Measurements from ENCODE around the gene PRKCA.

PRKCA gene

DNA sequence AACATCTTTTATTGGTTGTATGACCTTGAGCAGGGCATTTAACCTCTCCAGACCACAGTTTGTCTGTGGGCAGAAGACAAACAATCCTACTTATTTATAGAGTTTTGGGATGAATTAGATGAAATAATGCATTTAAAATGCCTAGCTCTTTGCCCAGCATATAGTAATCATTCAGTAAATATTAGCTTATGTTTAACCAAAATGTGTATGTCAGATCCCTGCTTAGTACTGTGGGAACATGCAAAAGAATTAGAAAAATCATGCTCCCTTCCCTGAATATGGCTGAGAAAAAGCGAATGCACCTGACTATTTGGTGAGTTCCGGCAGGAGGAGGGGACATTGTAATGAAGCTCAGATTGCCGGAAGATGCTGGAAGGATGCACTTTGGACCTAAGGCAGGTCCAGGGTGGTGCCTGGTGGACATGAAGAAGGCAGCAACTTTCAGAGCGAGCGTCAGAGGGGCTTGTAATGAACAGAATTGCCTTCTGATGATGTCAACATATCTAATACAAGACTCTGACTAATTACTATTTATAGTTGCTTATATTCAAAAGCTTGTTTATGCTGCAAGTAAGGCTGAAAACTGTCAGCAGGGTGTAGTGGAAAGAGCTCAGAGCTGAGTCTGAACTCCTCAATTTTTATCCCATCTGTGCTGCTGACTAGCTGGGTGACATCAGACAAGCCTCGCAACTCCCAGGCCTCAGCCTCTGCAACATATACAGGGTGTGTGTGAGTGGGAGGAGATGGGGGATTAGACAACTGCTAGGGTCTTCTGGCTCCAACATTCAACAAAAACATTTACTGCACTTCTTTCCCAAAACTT lies 221.2 kb downstream of the PRKCA start:
- DNase-seq, result peak; percentile 23

DNA sequence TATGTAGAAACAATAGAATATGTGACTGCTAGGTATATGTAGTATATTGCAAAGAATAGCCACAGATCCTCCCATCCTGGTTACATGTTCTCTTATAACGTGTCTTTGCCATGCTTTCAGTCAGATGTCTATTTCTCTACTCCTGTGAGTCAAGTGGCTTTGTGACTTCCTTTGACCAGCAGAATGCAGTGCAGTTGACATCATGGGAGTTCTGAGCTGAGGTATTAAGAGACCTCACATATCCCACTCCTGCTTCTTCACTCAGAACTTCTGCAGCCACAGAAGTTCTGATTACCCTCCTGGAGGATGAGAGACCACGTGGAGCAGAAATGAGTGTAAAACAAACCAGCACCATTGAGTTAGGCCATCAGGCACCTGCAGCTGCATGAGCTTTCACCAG lies 222.5 kb downstream of the PRKCA start:
- DNase-seq, result no peak

DNA sequence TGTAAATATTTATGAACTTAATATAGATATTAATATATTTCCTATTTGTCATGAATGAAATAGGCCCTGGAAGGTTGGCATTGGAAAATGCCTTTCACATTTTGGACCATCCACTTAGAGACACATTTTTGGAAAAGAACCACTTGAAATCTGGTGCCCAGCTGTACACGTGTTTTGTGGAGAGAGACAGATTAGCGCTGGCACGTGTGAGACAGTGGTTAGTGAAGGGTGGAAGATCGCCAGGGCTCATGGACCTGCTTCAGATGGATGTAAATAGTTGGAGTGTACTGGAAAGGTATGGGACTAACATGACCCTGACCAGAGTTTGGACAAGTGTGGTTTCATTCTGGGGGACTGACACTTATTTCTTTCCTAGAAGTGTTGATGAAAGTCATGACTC lies 222.9 kb downstream of the PRKCA start:
- DNase-seq, result no peak

DNA sequence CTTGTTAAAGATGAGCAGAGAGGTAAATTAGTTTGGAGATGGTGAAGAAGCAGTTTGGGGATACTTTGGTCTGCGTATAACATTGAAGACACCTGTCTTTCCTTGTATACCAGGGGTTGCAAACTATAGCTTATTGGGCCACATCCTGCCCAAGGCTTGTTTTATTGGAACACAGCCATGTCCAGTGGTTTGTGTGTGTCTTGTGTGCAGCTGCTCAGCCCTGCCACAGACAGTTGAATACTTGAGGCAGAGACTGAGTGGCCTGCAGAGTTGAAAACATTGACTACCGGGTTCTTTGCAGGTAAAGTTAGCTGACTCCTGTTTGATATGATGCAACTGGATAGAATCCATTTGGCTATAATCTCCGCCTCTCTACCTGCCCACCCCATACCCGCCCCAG lies 224.4 kb downstream of the PRKCA start:
- DNase-seq, result peak; percentile 77

DNA sequence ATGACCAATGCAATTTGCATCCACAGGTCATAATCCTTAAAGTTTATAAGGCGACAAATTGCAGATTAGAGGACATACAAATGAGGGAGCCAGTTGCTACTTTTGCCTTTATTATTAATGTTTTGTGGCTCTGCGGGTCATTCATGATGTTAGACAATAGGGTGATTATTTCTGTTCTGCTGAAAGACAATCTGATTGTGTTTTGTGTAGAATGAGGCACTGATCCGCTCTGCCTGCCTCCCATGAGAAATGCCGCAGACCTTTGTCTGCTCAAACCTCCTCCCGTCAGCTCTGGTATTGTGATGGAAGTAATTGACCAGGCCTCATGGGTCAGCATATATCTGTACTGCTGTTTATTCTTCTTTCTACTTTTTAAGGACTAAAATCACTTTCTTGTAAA lies 224.9 kb downstream of the PRKCA start:
- no peak for DNase-seq

DNA sequence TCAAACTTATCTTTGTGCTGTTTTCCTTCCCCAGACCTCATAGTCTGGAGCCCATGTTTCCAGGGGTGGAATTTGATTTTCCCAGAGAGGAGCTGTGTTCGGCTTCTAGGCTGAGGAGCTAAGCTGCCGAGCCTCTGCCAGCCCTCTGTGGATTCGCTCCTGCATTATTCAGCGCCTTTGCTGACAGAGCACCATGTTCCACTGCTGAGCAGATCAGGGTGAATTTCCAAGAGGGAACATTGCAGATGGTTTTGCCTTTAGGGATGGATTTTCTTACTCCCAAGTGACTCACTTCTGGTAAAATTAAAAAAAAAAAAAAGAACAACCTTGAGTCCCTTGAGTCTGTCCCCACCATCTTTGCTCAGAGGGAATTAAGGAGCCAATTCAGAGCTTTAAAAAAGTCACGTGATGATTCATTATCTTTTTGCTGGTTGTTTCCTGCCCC lies 229.5 kb downstream of the PRKCA start:
- no peak for DNase-seq

DNA sequence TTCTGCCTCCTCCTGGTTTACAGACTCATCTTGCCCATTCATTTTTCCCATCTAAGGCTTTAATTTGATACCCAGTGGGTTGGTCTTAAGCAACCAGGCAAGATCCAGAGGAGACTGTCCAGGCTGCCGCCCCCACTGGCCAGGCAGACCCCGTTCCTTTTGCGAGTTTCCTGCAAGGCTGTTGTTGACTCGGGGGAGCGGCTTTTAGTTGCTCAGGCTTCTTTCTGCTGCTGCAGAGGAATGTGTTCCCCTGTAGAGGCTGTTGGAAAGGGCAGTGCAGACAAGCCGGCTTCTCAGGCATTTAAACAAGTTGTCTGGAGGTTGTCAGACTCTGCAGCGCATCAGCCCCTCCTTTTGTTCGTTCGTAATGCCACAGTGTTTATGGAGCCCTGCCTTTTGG lies 231.2 kb downstream of the PRKCA start:
- no peak for DNase-seq

DNA sequence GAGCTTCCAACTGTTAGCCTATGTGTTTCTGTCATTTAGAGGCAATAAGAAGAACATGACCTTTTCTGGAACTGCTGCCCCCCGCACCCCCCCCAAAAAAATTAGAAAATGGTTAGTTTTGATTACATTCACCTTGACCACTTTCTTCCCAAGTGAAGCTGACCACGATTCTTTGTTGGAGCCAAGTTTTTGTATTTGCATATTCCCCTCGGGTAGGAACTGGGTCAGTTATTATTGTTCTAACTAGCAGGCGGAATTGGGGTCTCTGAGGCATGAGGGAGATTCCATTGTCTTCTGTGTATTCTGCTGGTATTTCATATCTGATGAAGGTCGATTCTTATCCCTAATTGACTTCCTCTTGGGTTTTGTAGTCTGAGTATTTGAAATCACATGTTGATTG lies 231.6 kb downstream of the PRKCA start:
- no peak for DNase-seq

DNA sequence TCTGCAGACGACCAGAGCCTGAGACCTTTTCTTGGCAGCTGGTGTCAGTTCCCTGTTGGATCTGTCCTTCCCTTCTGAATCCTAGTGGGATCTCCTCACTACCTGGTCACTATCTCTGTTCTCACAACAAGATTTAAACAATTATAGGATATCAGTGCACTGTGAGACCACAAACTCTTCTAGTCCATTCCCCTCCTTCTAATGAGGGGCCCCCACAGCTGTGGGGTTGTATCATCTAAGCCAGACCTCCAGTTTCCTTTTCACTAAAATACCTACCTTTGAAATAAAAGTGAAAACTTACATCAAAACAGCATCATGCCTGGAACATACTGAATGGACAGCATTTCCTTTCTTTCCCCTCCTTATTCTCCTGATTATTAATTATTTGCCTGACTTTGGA lies 233.2 kb downstream of the PRKCA start:
- no peak for DNase-seq

DNA sequence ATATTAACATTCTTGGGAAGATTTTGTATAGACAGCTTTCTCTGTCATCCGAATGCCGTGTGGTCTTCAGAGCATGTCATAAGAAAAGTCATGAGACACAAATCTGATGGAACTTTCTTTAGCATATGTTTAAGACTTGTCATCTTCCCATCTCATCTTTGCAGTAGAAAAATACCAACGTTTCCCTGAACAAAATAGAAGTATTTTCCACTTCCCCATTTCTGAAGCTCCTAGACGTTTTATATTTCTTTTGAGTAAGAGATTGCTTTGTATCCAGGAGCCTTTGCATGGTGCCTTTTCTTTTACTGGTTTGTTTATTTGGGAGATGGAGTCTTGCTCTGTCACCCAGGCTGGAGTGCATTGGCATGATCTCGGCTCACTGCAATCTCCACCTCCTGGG lies 235.1 kb downstream of the PRKCA start:
- DNase-seq, result no peak

DNA sequence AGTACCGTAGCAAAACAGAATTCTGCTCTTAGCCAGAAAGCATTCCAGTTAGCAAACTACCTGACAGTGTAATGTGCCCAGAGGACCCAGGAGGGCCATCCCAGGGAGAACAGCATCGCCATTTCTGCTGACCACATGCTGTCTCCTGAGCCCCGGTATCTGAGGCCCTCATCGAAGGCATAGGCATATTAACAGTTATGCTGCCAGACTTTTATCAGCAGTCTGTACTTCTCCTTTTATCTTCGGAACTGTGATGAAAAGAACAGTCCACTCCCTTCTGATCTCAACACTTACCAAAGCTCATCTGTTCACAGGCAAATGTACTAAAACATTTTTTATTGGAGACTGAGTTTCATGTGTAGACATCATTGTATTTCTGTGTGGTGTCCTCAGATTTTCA lies 236.4 kb downstream of the PRKCA start:
- DNase-seq, result no peak

DNA sequence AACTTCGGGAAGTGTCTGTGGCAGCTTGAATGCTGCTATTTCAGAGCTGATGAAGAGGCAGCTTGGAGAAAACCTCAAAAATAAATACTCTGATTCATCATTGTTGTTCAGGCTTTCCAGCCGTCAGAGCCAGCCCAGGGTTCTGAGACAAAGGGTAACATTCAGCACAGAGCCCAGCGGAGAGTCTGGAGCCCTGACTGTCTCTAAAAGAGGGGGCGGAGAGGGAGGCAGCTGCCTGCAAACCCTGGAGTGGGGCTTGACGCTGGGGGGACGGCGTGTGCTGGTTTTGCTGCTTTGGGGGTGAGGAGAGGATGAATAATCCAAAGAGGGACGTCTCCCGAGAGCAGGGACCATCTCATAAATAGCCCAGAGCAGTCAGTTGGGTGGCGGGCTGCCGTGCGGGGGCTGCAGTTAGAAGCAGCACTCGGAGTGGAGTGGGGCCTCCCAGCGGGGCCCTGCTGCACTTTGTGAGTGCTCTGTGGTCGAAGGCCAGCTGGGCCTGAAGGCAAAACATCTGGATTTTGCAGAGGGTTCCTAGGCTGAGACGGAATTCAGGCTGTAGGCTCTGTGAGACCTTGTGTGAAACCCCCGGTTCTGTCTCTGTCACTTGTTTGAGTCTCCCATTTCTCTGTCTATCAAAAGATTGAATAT lies 237.8 kb downstream of the PRKCA start:
- DNase-seq, result no peak

DNA sequence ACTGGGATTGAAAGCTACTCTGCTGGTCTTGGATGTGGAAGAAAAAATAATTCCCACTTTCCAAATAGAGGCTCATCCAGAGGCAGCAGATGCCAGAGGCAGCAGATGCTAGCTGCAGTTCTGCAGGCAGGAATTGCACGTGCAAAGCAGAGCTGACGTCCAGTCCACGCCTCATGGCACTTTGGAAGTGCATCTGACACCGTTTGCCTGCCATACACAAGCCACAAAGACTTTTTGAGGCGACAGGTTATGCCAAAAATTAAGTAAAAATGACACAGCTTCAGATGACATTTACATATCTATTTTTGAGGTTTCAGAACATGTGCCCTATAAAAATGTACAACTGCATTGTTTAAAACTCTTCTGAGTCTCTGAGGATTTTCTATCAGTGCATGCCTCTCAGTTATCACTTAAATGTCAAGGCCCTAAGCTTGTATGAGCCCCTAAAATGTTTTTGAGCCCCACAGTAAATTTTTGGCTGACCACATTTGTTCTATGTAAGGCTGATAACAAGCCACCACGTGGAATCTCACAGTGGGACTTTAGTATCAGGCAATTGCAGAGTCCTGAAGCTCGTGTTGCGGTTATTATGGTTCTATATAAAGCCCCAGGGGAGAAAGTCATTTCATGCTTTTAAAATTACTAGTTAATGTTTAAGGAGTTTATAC lies 239.2 kb downstream of the PRKCA start:
- DNase-seq, result peak; percentile 47

DNA sequence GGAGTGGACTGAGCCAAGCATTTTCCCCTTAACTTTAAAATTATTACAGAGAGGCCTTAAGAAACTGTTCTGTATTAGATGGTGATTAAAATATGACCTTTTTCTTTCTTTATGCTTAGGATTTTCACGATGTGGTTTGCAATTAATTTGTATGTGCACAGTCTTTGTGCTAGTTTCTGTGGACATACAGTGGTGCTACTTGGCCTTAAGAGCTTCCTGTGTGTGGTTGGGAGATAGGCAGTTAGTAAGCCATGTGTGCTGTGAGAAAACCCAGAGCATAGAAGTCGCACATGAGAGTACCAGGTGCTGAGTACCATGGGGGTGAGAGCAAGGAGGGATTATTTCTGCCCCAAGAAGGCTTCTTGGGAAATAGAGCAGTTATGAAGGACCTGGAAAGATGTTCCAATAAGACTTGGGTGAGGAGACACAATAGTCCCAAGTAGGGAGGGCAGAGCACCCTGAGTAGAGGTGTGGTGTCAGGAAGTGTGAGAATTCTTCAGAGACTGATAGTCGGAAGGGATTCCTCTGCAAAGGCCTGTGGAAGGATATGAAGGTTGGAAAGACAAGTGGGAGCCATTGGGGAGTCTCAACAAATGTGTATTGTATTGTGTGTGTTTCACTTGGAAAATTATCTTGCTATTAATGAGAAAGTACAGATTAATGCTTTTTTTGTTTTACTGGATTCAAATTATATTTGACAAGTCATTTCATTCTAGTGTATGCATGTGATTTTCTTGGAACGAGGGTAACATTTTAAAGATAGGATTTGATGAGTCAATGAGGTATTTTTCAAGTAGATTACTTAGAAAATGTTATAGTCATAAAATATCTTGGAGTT lies 239.9 kb downstream of the PRKCA start:
- peak; percentile 40 for DNase-seq

DNA sequence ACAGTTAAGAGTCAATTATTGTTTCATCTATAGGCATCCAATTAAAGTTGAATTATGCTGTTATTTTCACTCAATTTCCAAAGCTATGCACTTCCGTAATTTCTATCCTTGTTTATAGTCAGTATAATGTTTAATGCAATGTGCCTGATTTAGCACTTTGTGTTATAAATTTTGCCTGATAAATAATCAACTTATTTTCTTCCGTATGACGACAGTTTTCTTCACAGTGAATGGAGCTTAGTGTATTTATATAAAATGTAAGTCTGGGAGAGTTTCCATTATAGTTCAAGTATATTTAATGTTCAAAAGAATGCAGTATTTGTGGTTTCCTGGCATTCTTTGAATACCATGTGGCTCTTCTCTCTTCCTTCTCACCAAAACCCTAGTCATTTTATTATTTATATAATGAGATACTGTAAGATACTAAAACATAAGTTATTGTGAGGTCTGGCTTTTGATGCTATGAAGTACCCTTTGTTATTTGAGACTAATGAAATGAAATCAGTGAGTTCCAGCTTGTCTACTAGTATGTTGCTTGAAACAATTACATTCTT lies 240.6 kb downstream of the PRKCA start:
- no peak for DNase-seq

DNA sequence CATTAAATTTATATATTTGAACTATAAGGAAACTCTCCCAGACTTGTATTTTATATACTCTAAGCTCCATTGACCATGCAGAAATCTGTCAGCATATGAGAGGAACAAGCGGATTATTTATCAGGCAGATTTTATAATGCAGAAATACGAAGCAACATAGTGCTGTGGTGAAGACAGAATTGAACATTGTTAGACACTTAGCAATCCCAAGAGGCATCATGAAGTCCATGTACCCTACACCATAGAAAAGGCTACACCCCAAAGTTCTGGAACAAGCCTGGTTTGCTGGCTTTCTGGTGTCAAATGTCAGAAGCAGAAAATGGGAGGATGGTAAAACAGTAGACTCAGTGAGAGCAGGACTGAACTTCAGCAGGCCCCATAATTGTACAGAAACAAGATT lies 241.1 kb downstream of the PRKCA start:
- no peak for DNase-seq

DNA sequence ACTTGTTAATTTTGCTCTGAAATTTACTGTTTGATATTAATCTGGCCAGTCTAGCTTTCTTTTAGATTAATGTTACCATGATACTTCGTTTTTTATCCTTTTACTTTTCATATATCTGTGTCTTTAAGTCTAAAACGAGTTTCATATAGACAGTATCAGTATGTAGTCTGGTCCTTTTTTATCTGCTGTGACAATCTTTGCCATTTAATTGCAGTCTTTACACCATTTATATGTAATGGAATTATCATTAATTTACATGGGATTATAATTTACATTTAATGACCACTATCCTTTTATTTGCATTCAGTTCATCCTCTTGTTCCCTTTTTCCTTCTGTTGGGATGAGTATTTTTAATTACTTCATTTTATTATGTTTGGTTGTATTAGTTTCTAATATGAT lies 243.5 kb downstream of the PRKCA start:
- no peak for DNase-seq

DNA sequence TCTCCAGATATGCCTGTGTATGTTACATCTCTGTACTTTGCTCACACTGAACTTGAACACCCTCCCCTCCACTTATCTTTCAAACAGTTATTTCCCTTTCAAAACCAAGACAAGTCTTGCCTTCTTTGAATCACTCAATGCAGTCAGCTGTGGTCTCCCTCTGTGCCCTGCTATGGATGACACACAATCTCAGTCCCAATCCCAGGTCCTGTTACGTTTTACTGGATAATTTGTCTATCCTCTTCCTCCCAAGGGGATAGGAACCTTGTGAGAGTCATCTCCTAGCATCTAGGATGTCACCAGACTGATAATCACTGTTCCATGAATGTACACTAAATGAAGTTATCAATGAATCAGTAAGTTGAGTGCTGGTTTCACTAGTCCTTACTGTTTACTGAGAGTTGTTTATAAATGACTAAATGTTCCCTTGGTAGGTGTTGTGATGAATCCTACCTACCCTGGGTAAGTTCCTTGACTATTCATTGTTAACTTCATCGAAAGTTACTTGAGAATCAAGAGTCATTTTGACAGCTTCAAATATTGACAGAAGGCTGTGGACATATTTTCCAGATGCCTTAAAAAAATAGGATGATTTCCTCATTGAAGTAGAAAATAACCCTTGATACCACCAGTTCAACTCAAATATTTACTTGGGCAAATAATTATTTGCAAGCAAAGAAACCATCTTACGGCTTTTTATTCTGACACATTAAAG lies 244.9 kb downstream of the PRKCA start:
- no peak for DNase-seq

DNA sequence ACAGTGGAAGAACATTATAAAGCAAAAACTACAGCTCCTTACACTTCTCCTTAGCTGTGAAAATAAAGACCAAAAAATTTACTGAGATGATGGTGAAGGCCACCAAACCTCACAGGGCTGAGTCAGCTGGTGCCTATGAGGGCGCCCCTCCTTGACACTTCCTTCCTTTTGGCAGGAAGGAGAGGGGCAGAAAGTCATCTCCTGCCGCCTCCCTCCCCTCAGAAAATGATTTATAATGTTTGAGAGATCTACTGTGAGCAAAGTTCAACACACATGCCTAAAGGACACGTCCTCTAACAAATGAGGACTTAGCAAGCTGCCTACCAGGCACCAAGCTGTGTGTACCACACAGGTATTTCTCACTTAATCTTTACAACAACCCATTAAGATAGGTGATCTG lies 245.7 kb downstream of the PRKCA start:
- no peak for DNase-seq

DNA sequence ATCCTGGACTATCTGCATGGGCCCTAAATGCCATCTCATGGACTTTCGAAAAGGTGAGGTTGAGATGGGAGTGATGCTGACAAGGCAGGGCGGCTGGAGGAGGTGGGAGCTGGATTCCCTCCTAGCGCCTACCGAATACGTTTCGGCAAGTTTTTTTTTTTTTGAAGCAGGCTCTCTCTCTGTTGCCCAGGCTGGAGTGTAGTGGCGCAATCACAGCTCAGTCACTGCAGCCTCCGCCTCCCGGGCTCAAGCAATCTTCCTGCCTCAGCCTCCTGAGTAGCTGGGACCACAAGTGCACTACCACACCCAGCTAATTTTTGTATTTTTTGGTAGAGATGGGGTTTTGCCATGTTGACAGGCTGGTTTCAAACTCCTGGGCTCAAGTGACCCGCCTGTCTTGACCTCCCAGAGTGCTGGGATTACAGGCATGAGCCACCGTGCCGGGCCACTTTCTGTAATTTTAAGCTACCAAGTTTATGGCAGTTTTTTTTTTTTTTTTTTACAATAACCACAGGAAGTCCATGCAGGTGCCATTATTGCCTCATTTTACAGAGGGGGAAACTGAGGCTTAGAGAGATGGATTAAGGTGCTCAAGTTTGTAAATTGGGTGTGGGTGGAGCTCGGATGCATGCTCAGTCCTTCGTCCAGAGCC lies 246.4 kb downstream of the PRKCA start:
- no peak for DNase-seq

DNA sequence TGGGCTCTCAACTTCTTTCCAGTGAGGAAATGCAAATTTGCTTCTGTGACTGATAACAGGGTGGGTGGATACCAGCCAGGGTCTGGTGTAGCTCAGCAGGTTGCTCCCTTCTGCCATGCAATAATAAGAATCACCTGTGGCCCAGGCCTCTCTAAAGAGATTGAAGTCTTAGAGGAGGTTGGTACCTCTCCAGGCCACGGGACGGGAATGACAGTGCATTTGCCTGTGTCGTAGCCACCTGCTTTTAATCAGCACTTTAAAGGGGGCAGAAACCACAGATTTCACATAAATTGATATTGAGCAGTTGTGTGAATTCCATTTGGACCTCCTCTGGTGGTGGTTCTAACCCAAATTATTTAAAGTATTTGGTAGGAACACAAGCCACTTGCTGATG lies 246.9 kb downstream of the PRKCA start:
- DNase-seq, result no peak

DNA sequence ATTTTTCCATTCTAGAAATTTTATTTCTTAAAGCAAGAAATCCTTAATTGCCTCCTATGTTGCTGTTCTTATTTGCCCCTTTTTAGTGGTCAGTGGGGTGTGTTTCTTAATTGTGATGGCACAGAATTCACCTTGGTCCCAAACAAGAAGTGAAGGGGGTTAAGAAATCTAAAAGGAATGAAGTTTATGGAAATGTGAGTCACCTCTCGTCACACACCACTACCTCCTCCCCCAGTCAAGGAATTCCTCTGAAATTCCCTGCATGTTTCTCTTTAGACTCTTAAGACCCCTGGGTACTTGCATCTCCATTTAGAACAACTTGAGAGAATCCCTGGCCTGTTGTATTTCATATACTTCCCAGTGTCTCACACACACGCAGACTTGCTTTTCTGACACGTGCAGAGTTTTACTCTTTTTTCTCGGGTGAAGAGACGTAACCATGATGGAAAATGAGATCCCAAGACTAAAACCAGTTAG lies 247.4 kb downstream of the PRKCA start:
- no peak for DNase-seq

All from NCI-H69 (cell line).